Muscle layer of duodenum (tissue), 2 donors: ENCODE data around the gene NR1H2.
"Not testable (repeated sequence)": the region's sequence is repeated elsewhere in the genome, so short reads cannot be mapped to it uniquely, and the experiment has no call there.

Experiments used
- H3K27ac ChIP-seq: one replicate; pipeline ENCODE4 v1.7.0; 2013; ENCODE audit warnings: mild to moderate bottlenecking, low read length
- H3K27me3 ChIP-seq: one replicate; pipeline ENCODE4 v1.7.0; 2013; ENCODE audit warnings: low read depth, mild to moderate bottlenecking, control low read depth, low read length
- H3K36me3 ChIP-seq, 2 donors: one replicate each; pipeline ENCODE4 v1.7.0; 2013; ENCODE audit warnings: low read length in 2 of 2, control low read depth in 1 of 2, mild to moderate bottlenecking in 1 of 2; ENCODE audit not compliant: insufficient read depth in 2 of 2, control insufficient read depth in 1 of 2
- H3K4me1 ChIP-seq, 2 donors: one replicate each; pipeline ENCODE4 v1.7.0; 2013; ENCODE audit warnings: low read length in 2 of 2, mild to moderate bottlenecking in 2 of 2, control low read depth in 1 of 2, moderate library complexity in 1 of 2; ENCODE audit not compliant: insufficient read depth in 2 of 2, control insufficient read depth in 1 of 2
- H3K4me3 ChIP-seq, 2 donors: one replicate each; pipeline ENCODE4 v1.7.0; 2013; ENCODE audit warnings: low read length in 2 of 2, low read depth in 1 of 2, mild to moderate bottlenecking in 1 of 2
- H3K9me3 ChIP-seq, 2 donors: one replicate each; pipeline ENCODE4 v1.7.0; 2013; ENCODE audit warnings: low read length in 2 of 2, control low read depth in 1 of 2, mild to moderate bottlenecking in 1 of 2; ENCODE audit not compliant: control insufficient read depth in 1 of 2
- donor health status: healthy.

Gene NR1H2

DNA sequence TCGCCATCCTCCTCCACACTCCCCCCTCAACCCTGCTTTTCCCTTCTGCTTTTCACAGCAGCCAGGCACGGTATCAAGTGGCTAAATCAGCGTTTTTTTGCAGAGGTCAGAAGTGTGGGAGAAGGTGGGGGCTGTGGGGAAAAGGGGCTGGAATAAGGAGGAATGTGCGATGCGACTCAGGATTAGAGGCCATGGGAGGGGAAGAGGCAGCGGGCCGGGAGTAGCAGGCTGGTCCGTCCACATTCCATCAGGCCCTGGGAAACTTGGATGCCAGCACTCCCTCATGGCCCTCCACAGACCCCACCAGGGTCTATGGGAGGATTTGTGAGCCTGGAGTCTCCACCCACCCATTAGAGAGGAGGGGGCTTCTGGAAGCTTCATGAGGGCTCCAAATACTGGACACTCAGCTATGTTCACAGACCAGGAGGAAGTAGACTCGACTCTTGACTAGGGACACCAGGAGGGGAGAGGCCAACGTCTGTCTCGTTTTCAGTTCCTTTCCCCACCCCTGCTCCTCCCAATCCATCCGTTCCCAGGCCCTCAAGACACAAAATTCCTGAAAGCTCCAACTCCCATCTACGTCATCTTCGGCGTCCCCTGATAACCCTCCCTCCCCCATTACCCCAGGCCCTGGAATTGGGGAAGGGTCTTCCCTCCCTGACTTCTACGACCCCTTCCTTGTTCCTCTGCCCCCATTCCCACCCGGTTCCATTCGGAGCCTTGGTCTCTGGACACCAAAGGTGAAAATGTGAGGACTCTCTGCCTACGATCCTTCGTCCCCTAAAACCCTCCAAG is 43.8 kb upstream of the NR1H2 start:
- no peaks in the 10 kb centered on the region for H3K36me3 ChIP-seq
- no peak overlapping the region for H3K27ac ChIP-seq
- no peaks in the 10 kb centered on the region for H3K9me3 ChIP-seq
- peaks cover 28% of the 10 kb centered on the region for H3K27me3 ChIP-seq
- peak overlapping the region in 1 of 2 donors; percentile 56 for H3K4me3 ChIP-seq
- peaks cover 6 to 38% of the 10 kb centered on the region in 2 donors for H3K4me1 ChIP-seq

DNA sequence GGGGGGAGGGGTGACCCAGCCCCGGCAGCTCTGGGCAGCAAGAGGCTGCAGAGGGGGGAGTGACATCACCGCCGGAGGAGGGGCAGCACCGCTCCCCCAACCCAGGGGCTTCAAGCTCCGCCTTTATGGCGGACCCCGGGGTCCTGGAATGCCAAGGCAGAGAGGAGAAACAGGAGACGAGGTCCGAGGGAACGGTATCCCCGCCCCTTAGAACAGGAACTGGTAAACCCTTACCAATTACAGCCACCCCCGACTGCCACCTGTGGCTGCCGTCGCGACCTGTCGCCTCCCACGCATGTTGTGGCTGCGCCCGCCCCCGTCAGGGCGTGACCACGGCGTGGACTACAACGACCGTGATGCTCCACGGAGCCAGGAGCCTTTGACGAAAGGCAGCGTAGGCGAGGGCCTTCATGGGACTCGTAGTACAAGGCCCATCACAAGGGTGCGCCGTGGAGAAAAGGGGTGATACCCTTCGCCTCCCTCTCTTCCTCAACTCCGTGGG is 43.0 kb upstream of the NR1H2 start:
- H3K4me3 ChIP-seq, result peak overlapping the region; percentile 56 to 64
- peaks cover 23% of the 10 kb centered on the region for H3K27me3 ChIP-seq
- H3K27ac ChIP-seq, result no peak overlapping the region
- H3K36me3 ChIP-seq, result no peaks in the 10 kb centered on the region
- H3K4me1 ChIP-seq, result peaks cover 6 to 35% of the 10 kb centered on the region in 2 donors
- no peaks in the 10 kb centered on the region for H3K9me3 ChIP-seq

DNA sequence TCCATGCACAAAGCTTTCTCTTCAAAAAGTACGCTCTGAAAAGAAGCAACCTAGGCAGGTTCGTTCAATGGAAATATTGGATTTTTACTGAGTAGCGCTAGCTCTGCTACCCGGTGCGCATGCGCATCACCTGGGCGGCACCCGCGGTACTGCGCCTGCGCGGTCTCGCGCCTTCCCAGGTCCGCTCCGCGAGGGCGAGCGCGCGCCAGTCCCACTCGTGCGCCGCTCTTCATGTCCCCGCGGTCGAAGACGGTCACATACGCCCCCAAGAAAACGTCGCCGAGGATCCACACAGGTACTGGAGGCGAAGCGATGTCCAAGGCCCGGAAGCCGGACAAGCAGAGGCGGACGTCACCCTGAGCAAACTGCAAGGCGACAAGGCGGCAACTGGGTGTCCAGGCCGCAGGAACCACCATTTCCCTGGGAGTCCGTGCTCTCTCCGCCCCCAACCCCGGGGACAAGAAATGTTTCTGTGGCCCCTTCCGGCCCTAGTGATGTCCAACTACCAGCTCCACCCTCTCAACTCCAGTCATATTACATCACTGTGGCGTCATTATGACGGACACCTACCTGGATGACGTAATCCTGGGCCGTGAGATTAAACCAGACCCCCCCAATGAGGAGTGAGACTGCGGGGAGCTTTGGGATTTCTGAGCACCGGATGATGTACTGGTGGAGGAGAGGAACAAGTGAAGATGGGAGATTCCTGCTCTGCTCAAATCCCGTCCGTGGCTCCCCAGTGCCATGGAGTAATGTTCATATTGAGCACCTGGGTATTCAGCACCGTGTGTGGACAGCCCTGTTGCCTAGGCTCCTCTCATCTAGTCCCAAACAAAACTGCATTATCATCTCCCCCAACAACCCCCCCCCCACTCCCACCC is 42.3 kb upstream of the NR1H2 start:
- Histone ChIP-seq H3K4me1 (peaks cover 6 to 35% of the 10 kb centered on the region in 2 donors), H3K27ac (no peak overlapping the region), H3K4me3 (peak overlapping the region; percentile 56 to 64), H3K36me3 (no peaks in the 10 kb centered on the region), H3K9me3 (no peaks in the 10 kb centered on the region), H3K27me3 (peaks cover 23% of the 10 kb centered on the region)

DNA sequence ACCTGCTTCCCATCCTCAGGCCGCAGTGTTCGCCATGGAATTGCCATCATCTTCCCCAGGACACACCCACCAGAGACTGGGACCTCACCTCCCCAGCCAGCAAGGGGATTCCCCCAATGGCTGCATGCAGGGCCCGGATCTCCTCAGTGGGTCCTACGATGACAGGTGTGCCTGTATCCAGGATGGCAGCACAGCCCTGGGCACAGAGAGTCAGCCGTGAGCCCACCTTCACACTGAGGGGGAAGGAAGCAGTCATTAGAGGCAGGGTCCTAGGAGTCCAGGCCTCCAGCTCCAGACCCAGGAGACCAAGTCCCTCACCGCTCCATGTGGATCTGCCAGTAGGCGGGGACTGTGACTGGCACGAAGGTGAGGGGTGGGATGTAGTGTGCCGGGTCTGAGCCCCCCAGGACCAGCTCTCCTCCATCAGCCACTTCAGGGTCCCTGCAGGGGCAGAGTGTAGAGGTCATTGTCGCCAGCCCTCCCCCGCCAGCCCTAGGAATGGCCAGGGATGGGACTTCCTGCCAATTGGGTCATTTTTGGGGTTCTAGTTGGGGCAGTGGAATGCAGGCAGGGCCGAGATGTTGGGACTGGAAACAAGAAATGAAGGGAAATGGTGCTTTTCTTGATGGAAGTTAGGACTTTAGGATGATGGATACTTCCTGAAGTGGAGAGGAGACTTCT is 41.4 kb upstream of the NR1H2 start:
- no peaks in the 10 kb centered on the region for H3K9me3 ChIP-seq
- H3K36me3 ChIP-seq, result no peaks in the 10 kb centered on the region
- H3K27ac ChIP-seq, result no peak overlapping the region
- peaks cover 3 to 28% of the 10 kb centered on the region in 2 donors for H3K4me1 ChIP-seq
- H3K4me3 ChIP-seq, result no peak overlapping the region
- H3K27me3 ChIP-seq, result peaks cover 23% of the 10 kb centered on the region

DNA sequence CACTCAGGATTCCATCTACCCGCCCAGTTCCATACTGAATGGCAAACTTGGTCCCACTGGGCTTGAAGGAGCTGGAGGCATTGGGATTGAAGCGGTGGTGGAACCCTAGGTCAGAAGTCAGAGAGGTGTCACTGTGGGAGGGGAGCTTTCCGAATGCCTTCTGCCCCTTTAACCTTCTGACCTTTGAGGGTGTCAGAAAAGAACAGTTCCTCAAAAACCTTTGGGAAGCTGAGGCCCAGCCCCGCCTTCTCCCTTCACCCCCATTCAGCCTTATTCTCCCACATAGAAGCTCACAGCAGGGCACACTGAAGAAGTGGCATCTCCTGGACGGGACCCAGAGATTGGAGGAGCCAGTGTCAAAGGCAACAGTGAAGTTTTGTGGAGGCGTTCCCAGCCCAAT is 39.2 kb upstream of the NR1H2 start:
- not testable (repeated sequence) for H3K4me3 ChIP-seq, H3K9me3 ChIP-seq, H3K27ac ChIP-seq, H3K36me3 ChIP-seq
- Histone ChIP-seq H3K4me1 (peaks cover 3 to 19% of the 10 kb centered on the region in 2 donors), H3K27me3 (peaks cover 14% of the 10 kb centered on the region)

DNA sequence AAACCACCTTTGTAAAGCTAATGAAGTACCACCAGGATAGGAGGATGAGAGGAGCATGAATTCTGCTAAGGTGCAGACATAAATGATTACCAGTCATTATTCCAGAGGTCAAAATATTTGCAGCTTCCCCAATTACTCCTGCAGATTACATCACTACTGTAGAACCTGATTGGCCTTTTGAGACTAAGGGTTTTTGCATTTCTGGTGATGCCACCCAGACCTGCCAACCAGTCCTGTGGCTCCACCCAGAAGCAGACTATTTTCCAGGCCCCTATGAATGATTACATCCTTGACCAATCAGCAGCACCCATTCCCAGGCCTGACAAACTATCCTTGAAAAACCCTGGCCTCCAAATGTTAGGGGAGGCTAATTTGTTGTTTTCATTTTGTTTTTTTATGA is 35.9 kb upstream of the NR1H2 start:
- H3K36me3 ChIP-seq, result no peaks in the 10 kb centered on the region
- H3K27ac ChIP-seq, result no peak overlapping the region
- H3K9me3 ChIP-seq, result peaks cover 0 to 8% of the 10 kb centered on the region in 2 donors
- no peaks in the 10 kb centered on the region for H3K27me3 ChIP-seq
- H3K4me1 ChIP-seq, result no peaks in the 10 kb centered on the region
- no peak overlapping the region for H3K4me3 ChIP-seq

DNA sequence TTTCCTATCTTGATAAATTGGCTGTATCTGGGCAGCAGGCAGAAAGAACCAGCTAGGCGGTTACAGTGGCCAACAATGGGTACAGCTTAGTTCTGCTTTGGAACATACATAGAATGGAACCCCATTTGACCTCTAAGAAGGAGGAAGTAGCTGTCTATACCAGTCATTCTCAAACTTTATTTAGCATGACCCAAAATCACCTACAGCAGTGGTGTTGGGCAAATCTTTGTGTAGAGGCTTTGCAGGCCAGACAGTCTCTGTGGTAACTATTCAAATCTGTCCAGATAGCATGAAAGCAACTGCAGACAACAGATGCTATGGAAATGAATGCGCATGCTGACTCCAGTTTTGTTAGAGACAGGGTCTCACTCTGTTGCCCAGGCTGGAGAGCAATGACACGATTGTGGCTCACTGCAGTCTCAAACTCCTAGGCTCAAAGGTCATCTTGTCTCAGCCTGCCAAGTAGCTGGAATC is 35.1 kb upstream of the NR1H2 start:
- H3K4me1 ChIP-seq, result no peaks in the 10 kb centered on the region
- no peak overlapping the region for H3K27ac ChIP-seq
- no peaks in the 10 kb centered on the region for H3K27me3 ChIP-seq
- peaks cover 0 to 8% of the 10 kb centered on the region in 2 donors for H3K9me3 ChIP-seq
- no peak overlapping the region for H3K4me3 ChIP-seq
- H3K36me3 ChIP-seq, result no peaks in the 10 kb centered on the region

DNA sequence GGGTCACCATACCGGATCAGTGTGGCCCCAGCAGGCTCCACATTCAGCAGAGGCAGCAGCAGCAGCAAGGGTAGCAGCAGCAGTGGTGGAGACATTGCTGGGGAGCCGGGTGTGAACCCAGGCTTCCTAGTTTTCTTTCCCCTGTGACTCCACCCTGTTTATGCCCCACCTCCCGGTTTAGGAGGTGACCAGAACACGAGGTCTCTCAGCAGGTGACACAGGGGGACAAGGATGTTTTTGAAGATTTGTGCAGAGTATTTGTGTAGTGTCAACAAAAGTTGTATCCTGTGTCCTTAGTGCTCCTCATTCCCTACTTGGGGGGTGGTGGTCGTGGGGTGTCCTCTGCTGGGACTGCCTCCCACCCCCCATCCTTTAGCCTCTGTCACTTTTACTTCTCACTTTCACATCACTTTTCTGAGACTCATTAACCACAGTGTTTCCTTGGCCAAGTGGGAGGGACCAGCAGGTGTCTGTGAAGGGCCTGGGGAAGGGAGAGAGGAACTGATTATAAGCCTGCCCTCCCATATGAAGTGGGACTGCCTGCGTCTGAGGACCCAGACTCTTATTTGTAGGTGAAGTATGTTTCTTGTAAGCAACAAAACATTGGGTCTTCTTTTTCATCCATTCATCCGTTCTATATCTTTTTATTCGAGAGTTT is 31.5 kb upstream of the NR1H2 start:
- H3K4me1 ChIP-seq, result no peaks in the 10 kb centered on the region
- no peaks in the 10 kb centered on the region for H3K36me3 ChIP-seq
- no peak overlapping the region for H3K4me3 ChIP-seq
- H3K9me3 ChIP-seq, result peaks cover 0 to 8% of the 10 kb centered on the region in 2 donors
- H3K27me3 ChIP-seq, result no peaks in the 10 kb centered on the region
- no peak overlapping the region for H3K27ac ChIP-seq

DNA sequence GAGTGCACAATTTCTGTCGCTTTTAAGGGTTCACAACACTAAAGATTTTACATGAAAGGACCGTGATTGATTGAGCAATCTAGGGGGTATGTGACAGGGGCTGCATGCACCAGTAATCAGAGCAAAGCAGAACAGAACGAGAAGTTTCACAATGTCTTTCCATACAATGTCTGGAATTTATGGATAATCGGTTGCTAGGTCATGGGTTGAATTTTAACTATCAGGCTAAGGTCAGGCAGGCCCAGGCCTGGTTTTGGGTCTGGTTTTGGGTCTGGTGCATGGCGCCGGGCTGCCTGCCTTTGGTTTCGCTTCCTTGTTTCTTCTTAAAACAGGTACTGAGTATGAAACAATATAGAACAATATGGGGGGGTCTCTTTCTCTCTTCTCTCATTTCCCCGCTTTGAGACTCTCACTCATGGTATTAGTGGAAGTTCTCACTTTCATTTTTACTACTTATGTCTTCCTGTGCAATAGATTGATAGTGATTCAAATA is 29.1 kb upstream of the NR1H2 start:
- not testable (repeated sequence) for H3K36me3 ChIP-seq, H3K9me3 ChIP-seq, H3K27ac ChIP-seq, H3K27me3 ChIP-seq, H3K4me3 ChIP-seq, H3K4me1 ChIP-seq

DNA sequence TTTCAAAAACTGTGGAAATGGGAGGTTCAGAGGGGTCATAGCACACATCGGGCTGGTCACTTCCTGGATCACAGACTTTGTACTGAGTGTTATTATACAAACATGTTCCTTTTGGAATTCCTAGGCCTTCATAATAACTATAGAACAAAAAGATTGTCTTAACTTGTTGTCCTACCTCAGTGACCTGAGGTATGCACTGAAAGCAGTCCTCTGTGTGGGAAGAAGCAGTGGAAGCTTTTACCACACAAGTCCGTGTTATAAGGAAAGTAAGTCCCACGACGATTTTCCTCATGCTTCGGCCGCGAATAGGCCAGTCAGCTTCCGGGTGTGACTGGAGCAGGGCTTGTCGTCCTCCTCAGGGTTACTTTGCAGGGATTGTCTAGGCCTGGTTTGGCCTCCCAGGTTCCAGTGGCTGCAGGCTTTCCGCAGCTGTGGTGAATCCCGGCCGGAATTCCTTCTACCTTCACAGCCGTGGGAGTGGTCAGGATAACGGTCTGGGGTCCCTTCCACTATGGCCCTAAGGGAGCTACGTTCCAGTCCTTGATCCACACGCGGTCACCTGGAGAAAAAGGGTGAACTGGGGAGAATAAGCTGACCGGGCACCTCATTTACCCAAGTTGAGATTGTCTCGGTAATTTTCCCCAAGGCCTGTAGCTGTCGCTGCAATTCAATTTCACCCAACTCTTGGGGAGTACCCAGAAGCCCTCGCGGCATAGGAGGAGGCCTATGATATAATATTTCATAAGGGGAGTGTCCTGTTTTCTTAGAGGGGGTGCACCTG is 26.8 kb upstream of the NR1H2 start:
- no peaks in the 10 kb centered on the region for H3K36me3 ChIP-seq
- no peaks in the 10 kb centered on the region for H3K27me3 ChIP-seq
- H3K27ac ChIP-seq, result no peak overlapping the region
- no peak overlapping the region for H3K4me3 ChIP-seq
- no peaks in the 10 kb centered on the region for H3K4me1 ChIP-seq
- H3K9me3 ChIP-seq, result peaks cover 0 to 8% of the 10 kb centered on the region in 2 donors
